ENCODE results near the gene GP5. TPM values are rescaled to one million over a fixed set of nuclear protein-coding genes. Genes with fewer than 3 reads are reported as not detected.

The GP5 gene
- total RNA-seq, 2 donors from 2014 or later = not detected

GRCh38 chr3:194396859-194397756 is 2.0 kb downstream of the GP5 start:
- Histone ChIP-seq H3K9me3 (no peaks in the 10 kb centered on the region), H3K4me3 (no peak overlapping the region), H3K4me1 (peaks cover 21% of the 10 kb centered on the region), H3K27ac (no peak overlapping the region), H3K36me3 (replicated peaks in 1 of 2; ENCODE audit: insufficient read depth in 1 of 2, low read depth in 2 of 2) (no peaks in the 10 kb centered on the region), H3K27me3 (peaks cover 0 to 9% of the 10 kb centered on the region in 2 donors)
- DNase-seq (no peak), ATAC-seq (no peak)
- intact Hi-C loops (cut with DNase I) = no loop called here
- no peak for TF ChIP-seq CTCF (IDR thresholded peaks at IDR 0.05)
- TF ChIP-seq POLR2A (IDR thresholded peaks at IDR 0.05) = no peak
- WGBS, 2 donors = 6 to 7% methylated on average over 17 to 71 of the region's 73 CpGs

GRCh38 chr3:194396539-194396858 is 2.6 kb downstream of the GP5 start:
- TF ChIP-seq POLR2A (IDR thresholded peaks at IDR 0.05) = no peak
- no peak for TF ChIP-seq CTCF (IDR thresholded peaks at IDR 0.05)
- H3K27ac ChIP-seq = no peak overlapping the region
- peaks cover 0 to 9% of the 10 kb centered on the region in 2 donors for H3K27me3 ChIP-seq
- DNase-seq (no peak), ATAC-seq (no peak)
- no peaks in the 10 kb centered on the region for H3K9me3 ChIP-seq
- H3K4me1 ChIP-seq = peaks cover 21% of the 10 kb centered on the region
- H3K4me3 ChIP-seq = no peak overlapping the region
- intact Hi-C loops (cut with DNase I) = no loop called here
- H3K36me3 ChIP-seq (replicated peaks in 1 of 2; ENCODE audit: insufficient read depth in 1 of 2, low read depth in 2 of 2) = no peaks in the 10 kb centered on the region
- 18 to 48% methylated on average over 7 to 13 of the region's 13 CpGs for WGBS, 2 donors

- ATAC-seq = no peak
- no peak for DNase-seq
- H3K4me1 ChIP-seq = peaks cover 21% of the 10 kb centered on the region
- no peak overlapping the region for H3K4me3 ChIP-seq
- peaks cover 0 to 9% of the 10 kb centered on the region in 2 donors for H3K27me3 ChIP-seq
- no peak overlapping the region for H3K27ac ChIP-seq
- intact Hi-C loops (cut with DNase I) = no loop called here
- H3K36me3 ChIP-seq (replicated peaks in 1 of 2; ENCODE audit: insufficient read depth in 1 of 2, low read depth in 2 of 2) = no peaks in the 10 kb centered on the region
- TF ChIP-seq CTCF (IDR thresholded peaks at IDR 0.05) (no peak), POLR2A (IDR thresholded peaks at IDR 0.05) (no peak)
- 58 to 60% methylated on average over 26 of the region's 26 CpGs for WGBS, 2 donors
- H3K9me3 ChIP-seq = no peaks in the 10 kb centered on the region
Measured at GRCh38 chr3:194395778-194396538, 3.1 kb downstream of the GP5 start.

GRCh38 chr3:194395212-194395611 is 3.9 kb downstream of the GP5 start:
- H3K27ac ChIP-seq = no peak overlapping the region
- H3K27me3 ChIP-seq = peaks cover 0 to 9% of the 10 kb centered on the region in 2 donors
- intact Hi-C loops (cut with DNase I) = no loop called here
- H3K4me3 ChIP-seq = no peak overlapping the region
- peaks cover 21% of the 10 kb centered on the region for H3K4me1 ChIP-seq
- no peaks in the 10 kb centered on the region for H3K9me3 ChIP-seq
- ATAC-seq = no peak
- no peaks in the 10 kb centered on the region for H3K36me3 ChIP-seq (replicated peaks in 1 of 2; ENCODE audit: insufficient read depth in 1 of 2, low read depth in 2 of 2)
- 74 to 80% methylated on average over 5 of the region's 5 CpGs for WGBS, 2 donors
- no peak for TF ChIP-seq CTCF (IDR thresholded peaks at IDR 0.05)
- TF ChIP-seq POLR2A (IDR thresholded peaks at IDR 0.05) = no peak
- DNase-seq = no peak

Measured in body of pancreas (tissue), 4 donors.